Liver (tissue), 3 donors: ENCODE data around the gene EBF3.

Experiments
- GABPA ChIP-seq, 2 donors: IDR thresholded peaks in 1 of 2; conservative IDR thresholded peaks in 1 of 2; 2 replicates each; pipeline ENCODE4 v1.6.1; 2016; ENCODE audit warnings: antibody characterized with exemption in 2 of 2, mild to moderate bottlenecking in 1 of 2, moderate library complexity in 1 of 2
- HNF4A ChIP-seq, 2 donors: conservative IDR thresholded peaks; 2 replicates each; pipeline ENCODE4 v1.6.1; 2016; ENCODE audit warnings: antibody characterized with exemption in 2 of 2, mild to moderate bottlenecking in 2 of 2
- JUND ChIP-seq, 2 donors: IDR thresholded peaks; 2 replicates each; pipeline ENCODE4 v1.6.1; 2016; ENCODE audit warnings: antibody characterized with exemption in 2 of 2
- MAX ChIP-seq: IDR thresholded peaks from 2 replicates; pipeline ENCODE4 v1.6.1; 2016; ENCODE audit warnings: antibody characterized with exemption
- RAD21 ChIP-seq, 2 donors: IDR thresholded peaks; 2 replicates each; pipeline ENCODE4 v1.6.1; 2016; ENCODE audit warnings: antibody characterized with exemption in 2 of 2, mild to moderate bottlenecking in 2 of 2
- RXRA ChIP-seq, 2 donors: IDR thresholded peaks; 2 replicates each; pipeline ENCODE4 v1.6.1; 2017 to 2018; ENCODE audit warnings: antibody characterized with exemption in 2 of 2, mild to moderate bottlenecking in 1 of 2
- TAF1 ChIP-seq: conservative IDR thresholded peaks from 2 replicates; pipeline ENCODE4 v1.6.1; 2016; ENCODE audit warnings: antibody characterized with exemption, mild to moderate bottlenecking
- TF ChIP-seq, protein P1 (sequence below): fragments of 150-350 bp; IDR thresholded peaks from 2 replicates; pipeline ENCODE4 v1.5.1; 2017; ENCODE audit warnings: improper control_type of control experiment, low read depth, low read length; ENCODE audit not compliant: missing input control
- TF ChIP-seq, protein P2 (sequence below): IDR thresholded peaks from 2 replicates; pipeline ENCODE4 v1.6.1; 2016; ENCODE audit warnings: antibody characterized with exemption
- TF ChIP-seq, protein P3 (sequence below): IDR thresholded peaks from 2 replicates; pipeline ENCODE4 v1.6.1; 2016; ENCODE audit warnings: antibody characterized with exemption, mild to moderate bottlenecking
- donor health status: healthy.
- donor health status: healthy.

DNA sequence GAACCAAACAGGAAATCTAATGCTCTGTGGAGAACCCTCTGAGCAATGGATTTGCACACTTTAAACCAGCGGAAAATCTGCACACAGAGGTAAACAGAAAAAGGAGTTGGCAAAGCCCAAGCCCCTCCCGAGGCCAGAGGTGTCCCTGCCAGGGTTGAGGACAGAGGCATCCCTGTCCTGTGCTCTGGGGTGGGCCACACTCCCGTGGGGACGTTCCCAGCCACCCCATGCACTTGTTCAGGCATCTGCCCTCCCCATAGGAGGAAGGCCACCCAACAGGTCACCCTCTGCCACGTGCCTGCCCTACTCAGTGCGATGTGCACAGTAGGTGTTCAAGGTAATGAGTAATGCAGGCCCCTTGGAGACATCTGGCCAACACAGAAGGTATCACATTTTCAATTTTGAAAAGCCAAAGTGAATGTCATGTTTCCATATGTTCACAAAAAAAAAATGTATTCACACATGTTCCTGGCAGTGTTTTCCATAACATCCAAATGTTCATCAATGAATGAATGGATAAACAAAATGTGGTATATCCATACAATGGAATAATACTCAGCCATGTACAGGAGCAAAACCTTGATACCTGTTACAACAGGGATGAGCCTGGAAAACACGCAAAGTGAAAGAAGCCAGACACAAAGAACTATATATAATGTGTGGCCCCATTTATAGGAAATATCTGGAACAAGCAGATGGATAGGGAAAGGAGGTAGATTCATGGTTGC, 108.1 kb downstream of the EBF3 start:
- TF ChIP-seq, protein P1, sequence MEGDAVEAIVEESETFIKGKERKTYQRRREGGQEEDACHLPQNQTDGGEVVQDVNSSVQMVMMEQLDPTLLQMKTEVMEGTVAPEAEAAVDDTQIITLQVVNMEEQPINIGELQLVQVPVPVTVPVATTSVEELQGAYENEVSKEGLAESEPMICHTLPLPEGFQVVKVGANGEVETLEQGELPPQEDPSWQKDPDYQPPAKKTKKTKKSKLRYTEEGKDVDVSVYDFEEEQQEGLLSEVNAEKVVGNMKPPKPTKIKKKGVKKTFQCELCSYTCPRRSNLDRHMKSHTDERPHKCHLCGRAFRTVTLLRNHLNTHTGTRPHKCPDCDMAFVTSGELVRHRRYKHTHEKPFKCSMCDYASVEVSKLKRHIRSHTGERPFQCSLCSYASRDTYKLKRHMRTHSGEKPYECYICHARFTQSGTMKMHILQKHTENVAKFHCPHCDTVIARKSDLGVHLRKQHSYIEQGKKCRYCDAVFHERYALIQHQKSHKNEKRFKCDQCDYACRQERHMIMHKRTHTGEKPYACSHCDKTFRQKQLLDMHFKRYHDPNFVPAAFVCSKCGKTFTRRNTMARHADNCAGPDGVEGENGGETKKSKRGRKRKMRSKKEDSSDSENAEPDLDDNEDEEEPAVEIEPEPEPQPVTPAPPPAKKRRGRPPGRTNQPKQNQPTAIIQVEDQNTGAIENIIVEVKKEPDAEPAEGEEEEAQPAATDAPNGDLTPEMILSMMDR, result no peak
- TF ChIP-seq MAX, result no peak
- TF ChIP-seq, protein P2, sequence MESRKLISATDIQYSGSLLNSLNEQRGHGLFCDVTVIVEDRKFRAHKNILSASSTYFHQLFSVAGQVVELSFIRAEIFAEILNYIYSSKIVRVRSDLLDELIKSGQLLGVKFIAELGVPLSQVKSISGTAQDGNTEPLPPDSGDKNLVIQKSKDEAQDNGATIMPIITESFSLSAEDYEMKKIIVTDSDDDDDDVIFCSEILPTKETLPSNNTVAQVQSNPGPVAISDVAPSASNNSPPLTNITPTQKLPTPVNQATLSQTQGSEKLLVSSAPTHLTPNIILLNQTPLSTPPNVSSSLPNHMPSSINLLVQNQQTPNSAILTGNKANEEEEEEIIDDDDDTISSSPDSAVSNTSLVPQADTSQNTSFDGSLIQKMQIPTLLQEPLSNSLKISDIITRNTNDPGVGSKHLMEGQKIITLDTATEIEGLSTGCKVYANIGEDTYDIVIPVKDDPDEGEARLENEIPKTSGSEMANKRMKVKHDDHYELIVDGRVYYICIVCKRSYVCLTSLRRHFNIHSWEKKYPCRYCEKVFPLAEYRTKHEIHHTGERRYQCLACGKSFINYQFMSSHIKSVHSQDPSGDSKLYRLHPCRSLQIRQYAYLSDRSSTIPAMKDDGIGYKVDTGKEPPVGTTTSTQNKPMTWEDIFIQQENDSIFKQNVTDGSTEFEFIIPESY, result no peak
- TF ChIP-seq TAF1, result no peak
- TF ChIP-seq, protein P3, sequence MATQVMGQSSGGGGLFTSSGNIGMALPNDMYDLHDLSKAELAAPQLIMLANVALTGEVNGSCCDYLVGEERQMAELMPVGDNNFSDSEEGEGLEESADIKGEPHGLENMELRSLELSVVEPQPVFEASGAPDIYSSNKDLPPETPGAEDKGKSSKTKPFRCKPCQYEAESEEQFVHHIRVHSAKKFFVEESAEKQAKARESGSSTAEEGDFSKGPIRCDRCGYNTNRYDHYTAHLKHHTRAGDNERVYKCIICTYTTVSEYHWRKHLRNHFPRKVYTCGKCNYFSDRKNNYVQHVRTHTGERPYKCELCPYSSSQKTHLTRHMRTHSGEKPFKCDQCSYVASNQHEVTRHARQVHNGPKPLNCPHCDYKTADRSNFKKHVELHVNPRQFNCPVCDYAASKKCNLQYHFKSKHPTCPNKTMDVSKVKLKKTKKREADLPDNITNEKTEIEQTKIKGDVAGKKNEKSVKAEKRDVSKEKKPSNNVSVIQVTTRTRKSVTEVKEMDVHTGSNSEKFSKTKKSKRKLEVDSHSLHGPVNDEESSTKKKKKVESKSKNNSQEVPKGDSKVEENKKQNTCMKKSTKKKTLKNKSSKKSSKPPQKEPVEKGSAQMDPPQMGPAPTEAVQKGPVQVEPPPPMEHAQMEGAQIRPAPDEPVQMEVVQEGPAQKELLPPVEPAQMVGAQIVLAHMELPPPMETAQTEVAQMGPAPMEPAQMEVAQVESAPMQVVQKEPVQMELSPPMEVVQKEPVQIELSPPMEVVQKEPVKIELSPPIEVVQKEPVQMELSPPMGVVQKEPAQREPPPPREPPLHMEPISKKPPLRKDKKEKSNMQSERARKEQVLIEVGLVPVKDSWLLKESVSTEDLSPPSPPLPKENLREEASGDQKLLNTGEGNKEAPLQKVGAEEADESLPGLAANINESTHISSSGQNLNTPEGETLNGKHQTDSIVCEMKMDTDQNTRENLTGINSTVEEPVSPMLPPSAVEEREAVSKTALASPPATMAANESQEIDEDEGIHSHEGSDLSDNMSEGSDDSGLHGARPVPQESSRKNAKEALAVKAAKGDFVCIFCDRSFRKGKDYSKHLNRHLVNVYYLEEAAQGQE, result no peak
- no peak for TF ChIP-seq RAD21 (IDR thresholded peaks at IDR 0.05)
- TF ChIP-seq RXRA (IDR thresholded peaks at IDR 0.05), result no peak
- TF ChIP-seq JUND (IDR thresholded peaks at IDR 0.05), result no peak
- no peak for TF ChIP-seq GABPA (IDR thresholded peaks at IDR 0.05 in 1 of 2, conservative IDR thresholded peaks at IDR 0.05 in 1 of 2)
- no peak for TF ChIP-seq HNF4A (conservative IDR thresholded peaks at IDR 0.05)
